K562 treated with DMSO at 1 percent for 24 hours (cell line): ENCODE results near the gene DNAH5. TPM values are rescaled to one million over a fixed set of nuclear protein-coding genes. Genes with fewer than 3 reads are reported as not detected.

Experiments used
- total RNA-seq: library from RNA; unstranded; fragments of 300-600 nt; gene quantifications from 2 replicates; pipeline ENCODE4 v1.2.3, GENCODE V29; 2022; ENCODE audit warnings: low read depth; ENCODE audit not compliant: insufficient read depth

Gene DNAH5
- not detected in 2 replicates for total RNA-seq

GRCh38 chr5:13944560-13945199 lies at the start of gene DNAH5:
DNAH5 (minus strand) TSS chr5:13944688; CDS start chr5:13944438, 250 bp downstream.

Other genes starting within 250 kb of the DNAH5 start
- 0.90 and 1.1 TPM in 2 replicates for gene TRIO, start 198.7 kb upstream of the DNAH5 start, total RNA-seq